ENCODE data around the gene SPATA18. TPM values are rescaled to one million over a fixed set of nuclear protein-coding genes. Genes with fewer than 3 reads are reported as not detected.
"Not testable (repeated sequence)": the region's sequence is repeated elsewhere in the genome, so short reads cannot be mapped to it uniquely, and the experiment has no call there.

The SPATA18 gene
- total RNA-seq, 1 experiment from 2014 or later, result 0.13 TPM

DNA sequence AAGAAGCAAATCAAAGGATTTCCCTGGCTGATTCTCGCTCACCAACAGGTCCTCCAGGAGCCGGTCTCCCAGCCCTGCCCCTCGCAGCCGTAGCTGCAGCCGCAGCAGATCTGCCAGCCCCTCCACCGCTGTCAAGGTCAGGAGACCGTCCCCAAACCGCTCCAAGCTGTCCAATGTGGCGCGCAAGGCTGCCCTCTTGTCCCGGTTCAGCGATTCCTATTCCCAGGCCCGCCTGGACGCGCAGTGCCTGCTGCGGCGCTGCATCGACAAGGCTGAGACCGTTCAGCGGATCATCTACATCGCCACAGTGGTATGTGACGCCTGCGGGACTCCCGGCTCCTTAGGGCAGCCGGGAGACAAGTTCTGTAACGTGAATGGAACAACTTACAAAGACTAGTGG, 25.6 kb downstream of the SPATA18 start:
- CTCF ChIA-PET, result no interaction called here
- BruUV-seq (replicated peaks), result no TSS peak

DNA sequence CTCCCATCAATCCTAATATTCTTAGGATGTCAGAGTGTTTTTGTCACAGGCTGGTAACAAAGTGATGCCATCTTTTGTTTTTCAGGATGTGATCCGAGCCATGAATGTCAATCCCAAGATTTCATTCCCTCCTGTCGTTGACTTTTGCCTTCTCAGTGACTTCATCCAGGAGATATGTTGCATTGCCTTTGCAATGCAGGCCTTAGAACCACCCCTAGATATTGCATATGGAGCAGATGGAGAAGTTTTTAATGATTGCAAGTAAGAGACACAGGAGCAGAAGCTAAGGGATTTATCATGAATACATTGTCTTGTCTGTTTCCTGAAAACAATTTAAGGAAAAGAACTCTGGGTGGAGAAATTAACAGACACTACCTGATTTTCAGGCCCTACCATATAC, 28.6 kb downstream of the SPATA18 start:
- TF ChIP-seq CTCF (conservative IDR thresholded peaks at IDR 0.05), result no peak
- no peak for TF ChIP-seq EZH2 (IDR thresholded peaks at IDR 0.05; ENCODE audit: low read depth)
- Histone ChIP-seq H3K36me3 (ENCODE audit: low read depth) (no peaks in the 10 kb centered on the region), H3K27ac (no peak overlapping the region), H3F3A (ENCODE audit: insufficient read depth, low read depth) (no peaks in the 10 kb centered on the region), H3K9me3 (ENCODE audit: insufficient read depth, low read depth) (no peaks in the 10 kb centered on the region), H3K4me2 (no peak overlapping the region), H3K9me2 (ENCODE audit: insufficient read depth) (no peaks in the 10 kb centered on the region), H3K79me2 (ENCODE audit: low read depth) (no peaks in the 10 kb centered on the region), H3K27me3 (ENCODE audit: insufficient read depth, low read depth) (peaks cover 18% of the 10 kb centered on the region; the same call in 1 of the 2 replicates), H3K4me1 (replicated peaks; ENCODE audit: insufficient read depth) (no peaks in the 10 kb centered on the region), H4K20me1 (ENCODE audit: insufficient read depth) (no peaks in the 10 kb centered on the region), H2AFZ (no peak overlapping the region), H3K4me3 (no peak overlapping the region)
- POLR2A ChIA-PET (ENCODE audit: unreplicated experiment), result no interaction called here
- intact Hi-C loops (cut with micrococcal nuclease; ENCODE audit: unreplicated experiment), result no loop called here
- BruUV-seq (replicated peaks), result no TSS peak
- no peak for DNase-seq
- CTCF ChIA-PET, result no interaction called here

More for the DNA sequence above, 25.6 kb downstream of the SPATA18 start:
- H3K9me3 ChIP-seq (ENCODE audit: insufficient read depth, low read depth), result no peaks in the 10 kb centered on the region
- intact Hi-C loops (cut with micrococcal nuclease; ENCODE audit: unreplicated experiment), result no loop called here
- no peaks in the 10 kb centered on the region for H3K4me1 ChIP-seq (replicated peaks; ENCODE audit: insufficient read depth)
- H4K20me1 ChIP-seq (ENCODE audit: insufficient read depth), result no peaks in the 10 kb centered on the region
- peaks cover 19% of the 10 kb centered on the region; the same call in 1 of the 2 replicates for H3K27me3 ChIP-seq (ENCODE audit: insufficient read depth, low read depth)
- no peaks in the 10 kb centered on the region for H3K36me3 ChIP-seq (ENCODE audit: low read depth)
- DNase-seq, result no peak
- POLR2A ChIA-PET (ENCODE audit: unreplicated experiment), result no interaction called here
- H3K79me2 ChIP-seq (ENCODE audit: low read depth), result no peaks in the 10 kb centered on the region
- H3K27ac ChIP-seq, result no peak overlapping the region
- no peak overlapping the region for H3K4me2 ChIP-seq
- no peaks in the 10 kb centered on the region for H3F3A ChIP-seq (ENCODE audit: insufficient read depth, low read depth)
- no peaks in the 10 kb centered on the region for H3K9me2 ChIP-seq (ENCODE audit: insufficient read depth)
- no peak overlapping the region for H3K4me3 ChIP-seq
- TF ChIP-seq CTCF (conservative IDR thresholded peaks at IDR 0.05) (no peak), EZH2 (IDR thresholded peaks at IDR 0.05; ENCODE audit: low read depth) (no peak)
- H2AFZ ChIP-seq, result no peak overlapping the region

DNA sequence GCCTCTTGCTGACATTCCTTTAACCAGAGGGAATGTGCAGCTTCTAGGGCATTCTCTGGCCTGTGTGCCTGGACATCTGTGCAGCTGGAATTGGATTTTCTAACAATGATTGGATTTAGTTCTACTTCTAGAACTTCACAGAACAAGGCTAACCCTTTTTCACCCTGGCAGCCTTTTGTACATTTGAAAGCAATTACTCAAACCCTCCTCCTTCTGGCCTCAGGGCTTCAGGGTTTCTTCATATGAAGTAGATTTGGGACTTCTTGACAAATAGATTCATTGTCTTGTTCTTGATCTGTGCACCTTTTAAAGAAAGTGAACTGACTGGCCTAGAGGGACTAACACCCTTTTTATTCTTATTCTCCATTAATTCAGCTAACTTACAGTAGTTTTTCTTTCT, 30.1 kb downstream of the SPATA18 start:
- Histone ChIP-seq H3K4me3 (no peak overlapping the region), H3K36me3 (ENCODE audit: low read depth) (no peaks in the 10 kb centered on the region), H3K9me2 (ENCODE audit: insufficient read depth) (no peaks in the 10 kb centered on the region), H3K9me3 (ENCODE audit: insufficient read depth, low read depth) (no peaks in the 10 kb centered on the region), H3F3A (ENCODE audit: insufficient read depth, low read depth) (no peaks in the 10 kb centered on the region), H3K4me1 (replicated peaks; ENCODE audit: insufficient read depth) (no peaks in the 10 kb centered on the region), H3K27ac (no peak overlapping the region), H3K27me3 (ENCODE audit: insufficient read depth, low read depth) (peaks cover 3% of the 10 kb centered on the region; the same call in 1 of the 2 replicates), H3K79me2 (ENCODE audit: low read depth) (no peaks in the 10 kb centered on the region), H3K4me2 (no peak overlapping the region), H2AFZ (no peak overlapping the region), H4K20me1 (ENCODE audit: insufficient read depth) (no peaks in the 10 kb centered on the region)
- intact Hi-C loops (cut with micrococcal nuclease; ENCODE audit: unreplicated experiment), result no loop called here
- no TSS peak for BruUV-seq (replicated peaks)
- no peak for DNase-seq
- no peak for TF ChIP-seq CTCF (conservative IDR thresholded peaks at IDR 0.05)
- no peak for TF ChIP-seq EZH2 (IDR thresholded peaks at IDR 0.05; ENCODE audit: low read depth)
- CTCF ChIA-PET, result no interaction called here
- POLR2A ChIA-PET (ENCODE audit: unreplicated experiment), result no interaction called here

GRCh38 chr4:52086425-52086824, 35.3 kb downstream of the SPATA18 start:
- H3K36me3 ChIP-seq (ENCODE audit: low read depth); H3K9me3 ChIP-seq (ENCODE audit: insufficient read depth, low read depth); POLR2A ChIA-PET (ENCODE audit: unreplicated experiment); H3K9me2 ChIP-seq (ENCODE audit: insufficient read depth); DNase-seq; H3K4me1 ChIP-seq (replicated peaks; ENCODE audit: insufficient read depth); H3K79me2 ChIP-seq (ENCODE audit: low read depth); BruUV-seq (replicated peaks); H3K27ac ChIP-seq; H2AFZ ChIP-seq; intact Hi-C loops (cut with micrococcal nuclease; ENCODE audit: unreplicated experiment); H3F3A ChIP-seq (ENCODE audit: insufficient read depth, low read depth); H4K20me1 ChIP-seq (ENCODE audit: insufficient read depth); CTCF ChIA-PET; H3K27me3 ChIP-seq (ENCODE audit: insufficient read depth, low read depth); H3K4me2 ChIP-seq; H3K4me3 ChIP-seq: not testable (repeated sequence)

All from PC-9 (cell line).